ENCODE measurements around the gene PRKG1. TPM values are rescaled to one million over a fixed set of nuclear protein-coding genes. Genes with fewer than 3 reads are reported as not detected.

PRKG1 gene
- total and polyA plus RNA-seq, 2 experiments from 2014 or later: 18.2 to 21.1 TPM

- H3K4me3 Mint-ChIP-seq: no peak overlapping the region
- Histone ChIP-seq H3K4me1 (ENCODE audit: insufficient read depth) (peaks cover 8% of the 10 kb centered on the region), H3K27ac (ENCODE audit: low read depth) (no peak overlapping the region), H2AFZ (no peak overlapping the region), H3K79me2 (replicated peaks; ENCODE audit: insufficient read depth) (no peaks in the 10 kb centered on the region), H3F3A (replicated peaks; ENCODE audit: low read depth) (no peaks in the 10 kb centered on the region), H3K4me3 (no peak overlapping the region), H3K27me3 (ENCODE audit: insufficient read depth) (no peaks in the 10 kb centered on the region), H3K9me2 (ENCODE audit: insufficient read depth) (no peaks in the 10 kb centered on the region), H4K20me1 (replicated peaks; ENCODE audit: insufficient read depth) (no peaks in the 10 kb centered on the region), H3K36me3 (ENCODE audit: insufficient read depth) (no peaks in the 10 kb centered on the region), H3K4me2 (no peak overlapping the region)
- TF ChIP-seq JUNB (IDR thresholded peaks at IDR 0.05; ENCODE audit: unreplicated experiment): no peak
- no peak for TF ChIP-seq REST (IDR thresholded peaks at IDR 0.05; ENCODE audit: unreplicated experiment)
- H3K9me3 Mint-ChIP-seq: no peaks in the 10 kb centered on the region
- H3K36me3 Mint-ChIP-seq (ENCODE audit: low read depth): no peaks in the 10 kb centered on the region
- DNase-seq (ENCODE audit: low spot score): no peak
- no peak overlapping the region for H3K27ac Mint-ChIP-seq
- H3K4me1 Mint-ChIP-seq: peaks cover 8% of the 10 kb centered on the region
- ATAC-seq: no peak
- no peaks in the 10 kb centered on the region for H3K27me3 Mint-ChIP-seq (ENCODE audit: insufficient read depth, low read depth, poor library complexity)
Observed at GRCh38 chr10:52129410-52130178, 1055.3 kb downstream of the PRKG1 start.

GRCh38 chr10:52135101-52135500, 1060.8 kb downstream of the PRKG1 start:
- no peaks in the 10 kb centered on the region for H3K27me3 Mint-ChIP-seq (ENCODE audit: insufficient read depth, low read depth, poor library complexity)
- no peak overlapping the region for H3K27ac Mint-ChIP-seq
- no peaks in the 10 kb centered on the region for H3K36me3 ChIP-seq (ENCODE audit: insufficient read depth)
- no peaks in the 10 kb centered on the region for H3K36me3 Mint-ChIP-seq (ENCODE audit: low read depth)
- H2AFZ ChIP-seq: no peak overlapping the region
- H3K9me3 Mint-ChIP-seq: no peaks in the 10 kb centered on the region
- no peak overlapping the region for H3K4me3 ChIP-seq
- H3K4me2 ChIP-seq: no peak overlapping the region
- no peaks in the 10 kb centered on the region for H3F3A ChIP-seq (replicated peaks; ENCODE audit: low read depth)
- no peak overlapping the region for H3K27ac ChIP-seq (ENCODE audit: low read depth)
- no peak overlapping the region for H3K4me3 Mint-ChIP-seq
- H3K9me2 ChIP-seq (ENCODE audit: insufficient read depth): no peaks in the 10 kb centered on the region
- no peaks in the 10 kb centered on the region for H4K20me1 ChIP-seq (replicated peaks; ENCODE audit: insufficient read depth)
- H3K4me1 ChIP-seq (ENCODE audit: insufficient read depth): no peaks in the 10 kb centered on the region
- 0 out of 3 replicates have a peak, but pooled peaks cover 2% of the 10 kb centered on the region for H3K4me1 Mint-ChIP-seq
- no peaks in the 10 kb centered on the region for H3K79me2 ChIP-seq (replicated peaks; ENCODE audit: insufficient read depth)
- H3K27me3 ChIP-seq (ENCODE audit: insufficient read depth): no peaks in the 10 kb centered on the region
- ATAC-seq: no peak
- no peak for DNase-seq (ENCODE audit: low spot score)
- TF ChIP-seq STAT1 (IDR thresholded peaks at IDR 0.05; ENCODE audit: unreplicated experiment) (no peak), ZNF114 (CRISPR knock-in tag; IDR thresholded peaks at IDR 0.05) (no peak), POLR2AphosphoS5 (IDR thresholded peaks at IDR 0.05; ENCODE audit: low read depth) (no peak), JUNB (IDR thresholded peaks at IDR 0.05; ENCODE audit: unreplicated experiment) (no peak), ETS1 (IDR thresholded peaks at IDR 0.05) (no peak), ZNF462 (CRISPR knock-in tag; IDR thresholded peaks at IDR 0.05) (no peak)
- TF ChIP-seq, protein P1, sequence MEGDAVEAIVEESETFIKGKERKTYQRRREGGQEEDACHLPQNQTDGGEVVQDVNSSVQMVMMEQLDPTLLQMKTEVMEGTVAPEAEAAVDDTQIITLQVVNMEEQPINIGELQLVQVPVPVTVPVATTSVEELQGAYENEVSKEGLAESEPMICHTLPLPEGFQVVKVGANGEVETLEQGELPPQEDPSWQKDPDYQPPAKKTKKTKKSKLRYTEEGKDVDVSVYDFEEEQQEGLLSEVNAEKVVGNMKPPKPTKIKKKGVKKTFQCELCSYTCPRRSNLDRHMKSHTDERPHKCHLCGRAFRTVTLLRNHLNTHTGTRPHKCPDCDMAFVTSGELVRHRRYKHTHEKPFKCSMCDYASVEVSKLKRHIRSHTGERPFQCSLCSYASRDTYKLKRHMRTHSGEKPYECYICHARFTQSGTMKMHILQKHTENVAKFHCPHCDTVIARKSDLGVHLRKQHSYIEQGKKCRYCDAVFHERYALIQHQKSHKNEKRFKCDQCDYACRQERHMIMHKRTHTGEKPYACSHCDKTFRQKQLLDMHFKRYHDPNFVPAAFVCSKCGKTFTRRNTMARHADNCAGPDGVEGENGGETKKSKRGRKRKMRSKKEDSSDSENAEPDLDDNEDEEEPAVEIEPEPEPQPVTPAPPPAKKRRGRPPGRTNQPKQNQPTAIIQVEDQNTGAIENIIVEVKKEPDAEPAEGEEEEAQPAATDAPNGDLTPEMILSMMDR (conservative IDR thresholded peaks at IDR 0.05; ENCODE audit: low read depth in 2 of 2): no peak

Measured in GM23338 (cell line).